ENCODE data around the gene ATP5PF.

- TF ChIP-seq FOS (IDR thresholded peaks at IDR 0.05; ENCODE audit: borderline replicate concordance, insufficient read depth, low read length) (no peak), POLR2A (IDR thresholded peaks at IDR 0.05; ENCODE audit: low read depth, low read length) (no peak), EZH2 (IDR thresholded peaks at IDR 0.05; ENCODE audit: borderline replicate concordance, low read depth, low read length, severe bottlenecking) (no peak), MYC (IDR thresholded peaks at IDR 0.05; ENCODE audit: low read depth, low read length) (no peak), GATA2 (IDR thresholded peaks at IDR 0.05; ENCODE audit: insufficient read depth, insufficient read length, low read depth, low read length) (no peak), MAX (IDR thresholded peaks at IDR 0.05; ENCODE audit: insufficient read depth, insufficient read length) (no peak)
- TF ChIP-seq, protein P1, sequence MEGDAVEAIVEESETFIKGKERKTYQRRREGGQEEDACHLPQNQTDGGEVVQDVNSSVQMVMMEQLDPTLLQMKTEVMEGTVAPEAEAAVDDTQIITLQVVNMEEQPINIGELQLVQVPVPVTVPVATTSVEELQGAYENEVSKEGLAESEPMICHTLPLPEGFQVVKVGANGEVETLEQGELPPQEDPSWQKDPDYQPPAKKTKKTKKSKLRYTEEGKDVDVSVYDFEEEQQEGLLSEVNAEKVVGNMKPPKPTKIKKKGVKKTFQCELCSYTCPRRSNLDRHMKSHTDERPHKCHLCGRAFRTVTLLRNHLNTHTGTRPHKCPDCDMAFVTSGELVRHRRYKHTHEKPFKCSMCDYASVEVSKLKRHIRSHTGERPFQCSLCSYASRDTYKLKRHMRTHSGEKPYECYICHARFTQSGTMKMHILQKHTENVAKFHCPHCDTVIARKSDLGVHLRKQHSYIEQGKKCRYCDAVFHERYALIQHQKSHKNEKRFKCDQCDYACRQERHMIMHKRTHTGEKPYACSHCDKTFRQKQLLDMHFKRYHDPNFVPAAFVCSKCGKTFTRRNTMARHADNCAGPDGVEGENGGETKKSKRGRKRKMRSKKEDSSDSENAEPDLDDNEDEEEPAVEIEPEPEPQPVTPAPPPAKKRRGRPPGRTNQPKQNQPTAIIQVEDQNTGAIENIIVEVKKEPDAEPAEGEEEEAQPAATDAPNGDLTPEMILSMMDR (IDR thresholded peaks at IDR 0.05; ENCODE audit: extremely low read depth in 1 of 2, insufficient read depth in 1 of 2, low read depth in 1 of 2, low read length in 2 of 2): no peak
Observed at GRCh38 chr21:25689226-25689625, 45.5 kb downstream of the ATP5PF start.
